HepG2 (cell line): ENCODE results near the gene ZNF414. TPM values are rescaled to one million over a fixed set of nuclear protein-coding genes. Genes with fewer than 3 reads are reported as not detected.

Experiments used
- ATAC-seq: fragments of 200-7000 bp; cut with Tn5 transposase; 3 replicates; pipeline ENCODE4 v1.9.1; 2020; ENCODE audit warnings: mild to moderate bottlenecking, moderate library complexity
- BruUV-seq: library from RNA; stranded (reverse); fragments of 400-500 nt; replicated peaks from 2 replicates; lab custom pipeline; 2021; lab: Mats Ljungman, UMichigan
- CTCF ChIA-PET: fragments of 300-600 bp; formaldehyde crosslinking; extraction: SDS; loops from one replicate; lab custom pipeline; 2021; ENCODE audit warnings: low total read pairs, inconsistent platforms, low intra/inter-chr PET ratio; lab: Yijun Ruan, JAX
- POLR2A ChIA-PET: fragments of 350-600 bp; sonication (Branson Sonifier 250); formaldehyde crosslinking; loops from one replicate; lab custom pipeline; 2020; ENCODE audit warnings: antibody characterized with exemption, inconsistent platforms; lab: Yijun Ruan, JAX
- DNase-seq: peaks from one replicate; pipeline ENCODE4 v3.0.0-alpha.2; 2015; ENCODE audit warnings: low spot score
- FAIRE-seq: peaks from 3 replicates; lab custom pipeline; 2011; peaks lifted over from hg19 to GRCh38; lab: Jason Lieb, UNC
- H2AFZ ChIP-seq: one replicate; pipeline ENCODE4 v1.6.1; 2011; ENCODE audit warnings: low read length, inconsistent platforms
- H3K27ac ChIP-seq: fragments of 300-600 bp; 3 replicates; pipeline ENCODE4 v1.8.0; 2011; ENCODE audit warnings: mixed run types, mild to moderate bottlenecking, mixed read lengths, low read length, inconsistent platforms; ENCODE audit not compliant: insufficient read depth; ENCODE audit errors: extremely low read length
- H3K27me3 ChIP-seq, 2 experiments: fragments of 200-600 bp in 1 of 2; 2 replicates in 1 of 2; 3 replicates in 1 of 2; pipeline versions ENCODE4 v1.6.0 to v1.8.0; 2011; ENCODE audit warnings: low read length in 2 of 2, mild to moderate bottlenecking in 2 of 2, moderate library complexity in 2 of 2, inconsistent platforms in 1 of 2; ENCODE audit not compliant: insufficient read depth in 2 of 2, control insufficient read depth in 1 of 2
- H3K36me3 ChIP-seq, 2 experiments: fragments of 200-600 bp in 1 of 2; replicated peaks in 1 of 2; 2 replicates in 1 of 2; 3 replicates in 1 of 2; pipeline versions ENCODE4 v1.5.1 to v1.8.0; 2011; ENCODE audit warnings: low read length in 2 of 2, inconsistent platforms in 1 of 2; ENCODE audit not compliant: insufficient read depth in 2 of 2, control insufficient read depth in 1 of 2
- H3K4me1 ChIP-seq: 2 replicates; pipeline ENCODE4 v1.5.1; 2012; ENCODE audit warnings: low read length, inconsistent platforms; ENCODE audit not compliant: insufficient read depth
- H3K4me2 ChIP-seq: 2 replicates; pipeline ENCODE4 v1.6.0; 2011; ENCODE audit warnings: low read depth, low read length, inconsistent platforms
- H3K4me3 ChIP-seq, 3 experiments: fragments of 200-600 bp in 1 of 3; sonication (generic), shearing (Covaris generic) in 1 of 3; replicated peaks in 1 of 3; 2 replicates each; pipeline ENCODE4 v1.5.1; 2011 to 2016; ENCODE audit warnings: low read length in 3 of 3, inconsistent platforms in 2 of 3, low read depth in 2 of 3, mild to moderate bottlenecking in 2 of 3, control low read depth in 1 of 3, mixed read lengths in 1 of 3; ENCODE audit not compliant: insufficient read depth in 1 of 3
- H3K79me2 ChIP-seq: one replicate; pipeline ENCODE4 v1.6.1; 2011; ENCODE audit warnings: low read length, inconsistent platforms; ENCODE audit not compliant: insufficient read depth
- H3K9ac ChIP-seq: 2 replicates; pipeline ENCODE4 v1.6.0; 2011; ENCODE audit warnings: mild to moderate bottlenecking, low read depth, low read length, inconsistent platforms; ENCODE audit not compliant: insufficient read depth
- H3K9me3 ChIP-seq: 2 replicates; pipeline ENCODE4 v1.5.1; 2012; ENCODE audit warnings: mild to moderate bottlenecking, low read length
- H4K20me1 ChIP-seq: 2 replicates; pipeline ENCODE4 v1.6.0; 2011; ENCODE audit warnings: inconsistent platforms, mild to moderate bottlenecking, low read length, moderate library complexity; ENCODE audit not compliant: insufficient read depth
- CHD2 ChIP-seq: IDR thresholded peaks from 2 replicates; pipeline ENCODE4 v1.6.1; 2011; ENCODE audit warnings: low read depth, low read length, improper control_type of control experiment
- DRAP1 ChIP-seq: IDR thresholded peaks from 2 replicates; pipeline ENCODE4 v1.6.1; 2016; ENCODE audit warnings: missing genetic modification reagents, missing compliant biosample characterization
- GATAD1 ChIP-seq: IDR thresholded peaks from 2 replicates; pipeline ENCODE4 v1.6.1; 2016; ENCODE audit warnings: missing genetic modification reagents, missing compliant biosample characterization
- MBD4 ChIP-seq: IDR thresholded peaks from 2 replicates; pipeline ENCODE4 v1.6.1; 2012; ENCODE audit warnings: low read length, inconsistent platforms, borderline replicate concordance
- MIXL1 ChIP-seq: IDR thresholded peaks from 2 replicates; pipeline ENCODE4 v1.6.1; 2016
- PLRG1 ChIP-seq: fragments of 450-650 bp; conservative IDR thresholded peaks from 2 replicates; pipeline ENCODE4 v1.6.1; 2016
- PRDM4 ChIP-seq: sonication (generic); formaldehyde crosslinking; IDR thresholded peaks from 2 replicates; pipeline ENCODE4 v1.9.0; 2021; ENCODE audit warnings: missing genetic modification reagents, borderline replicate concordance
- PTBP1 ChIP-seq: fragments of 200-400 bp; formaldehyde crosslinking; IDR thresholded peaks from 2 replicates; pipeline ENCODE4 v1.6.1; 2018; ENCODE audit warnings: low read length, low read depth; ENCODE audit not compliant: poor library complexity, severe bottlenecking
- RBM22 ChIP-seq: fragments of 200-400 bp; formaldehyde crosslinking; optimal IDR thresholded peaks from 2 replicates; pipeline ENCODE3; 2017; ENCODE audit warnings: mild to moderate bottlenecking, low read length, moderate library complexity
- SALL2 ChIP-seq: sonication (generic); formaldehyde crosslinking; IDR thresholded peaks from 2 replicates; pipeline ENCODE4 v1.8.1; 2023; ENCODE audit warnings: mild to moderate bottlenecking, missing genetic modification reagents, inconsistent platforms
- TEF ChIP-seq: sonication (generic); formaldehyde crosslinking; IDR thresholded peaks from 2 replicates; pipeline ENCODE4 v1.5.0; 2020; ENCODE audit warnings: missing genetic modification reagents
- ZC3H4 ChIP-seq: sonication (generic); formaldehyde crosslinking; IDR thresholded peaks from 2 replicates; pipeline ENCODE4 v1.4.0; 2020; ENCODE audit warnings: missing genetic modification reagents, borderline replicate concordance
- ZNF513 ChIP-seq: sonication (generic); formaldehyde crosslinking; conservative IDR thresholded peaks from 2 replicates; pipeline ENCODE4 v1.5.0; 2020; ENCODE audit warnings: missing genetic modification reagents
- WGBS: methylation state at CpG from one replicate; pipeline ENCODE4 v1.1.6; 2017; ENCODE audit warnings: low lambda C conversion rate; 5-methylcytosine and 5-hydroxymethylcytosine counted together
- in situ Hi-C: cut with HindIII; loops from 2 replicates; pipeline ENCODE4 v1.10.0; 2017; ENCODE audit warnings: low pct_unique_long_range_greater_than_20kb; ENCODE audit not compliant: extremely low pct_ligation_motif_present
- intact Hi-C: fragments of 100-400 bp; cut with micrococcal nuclease; formaldehyde crosslinking; loops from one replicate; pipeline ENCODE4 v1.10.0; 2022; ENCODE audit not compliant: unreplicated experiment
- polyA plus RNA-seq, 8 experiments: library from polyadenylated mRNA; depleted of rRNA in 3 of 8; stranded (reverse) in 7 of 8; unstranded in 1 of 8; fragments of >200 nt; fragmentation: Illumina TruSeq in 4 of 8; extraction: Trizol in 4 of 8; gene quantifications; 2 replicates each; pipeline versions ENCODE4 v1.2.1 to v1.2.3, GENCODE V29; 2011 to 2016; ENCODE audit warnings: low read depth in 4 of 8, missing spikeins in 1 of 8, mixed read lengths in 1 of 8; ENCODE audit not compliant: insufficient read depth in 1 of 8
- total RNA-seq, 5 experiments: library from RNA; depleted of rRNA; stranded (reverse); fragments of >200 nt; fragmentation: Illumina TruSeq; extraction: Trizol; gene quantifications; 2 replicates each; pipeline ENCODE4 v1.2.3, GENCODE V29; 2016; ENCODE audit warnings: low read depth in 1 of 5

ZNF414 gene
- total and polyA plus RNA-seq, 2 of the 13 experiments (the other 11 are each of a cell fraction or from before 2014, with no cell fraction given) = 2.5 to 4.0 TPM

GRCh38 chr19:8463365-8463764, 50.6 kb downstream of the ZNF414 start:
- Histone ChIP-seq H3K27ac (no peak overlapping the region), H3K36me3 (peaks cover 29 to 73% of the 10 kb centered on the region in 2 experiments), H4K20me1 (peaks cover 43% of the 10 kb centered on the region), H3K4me1 (peaks cover 25% of the 10 kb centered on the region), H3K4me3 (no peak overlapping the region), H3K27me3 (no peaks in the 10 kb centered on the region), H3K9ac (no peak overlapping the region), H3K79me2 (peaks cover 65% of the 10 kb centered on the region), H2AFZ (no peak overlapping the region), H3K9me3 (no peaks in the 10 kb centered on the region), H3K4me2 (no peak overlapping the region)
- ChIA-PET CTCF (no interaction called here), POLR2A (no interaction called here)
- in situ Hi-C loops (no loop called here), intact Hi-C loops (no loop called here)
- no peak for FAIRE-seq
- 98% methylated on average over 8 of the region's 8 CpGs for WGBS
- no peak for DNase-seq
- BruUV-seq = no TSS peak
- TF ChIP-seq CHD2 (no peak), RBM22 (peak; percentile 23), MBD4 (no peak)
- ATAC-seq = no peak

GRCh38 chr19:8462571-8462970, 51.4 kb downstream of the ZNF414 start:
- Histone ChIP-seq H3K27ac (no peak overlapping the region), H2AFZ (no peak overlapping the region), H3K4me2 (no peak overlapping the region), H3K9ac (no peak overlapping the region), H3K4me1 (peaks cover 33% of the 10 kb centered on the region), H3K27me3 (no peaks in the 10 kb centered on the region), H3K79me2 (peaks cover 72% of the 10 kb centered on the region), H4K20me1 (peaks cover 51% of the 10 kb centered on the region), H3K36me3 (peaks cover 31 to 74% of the 10 kb centered on the region in 2 experiments), H3K4me3 (no peak overlapping the region), H3K9me3 (no peaks in the 10 kb centered on the region)
- CTCF ChIA-PET = no interaction called here
- DNase-seq (no peak), ATAC-seq (no peak), FAIRE-seq (no peak)
- TF ChIP-seq GATAD1 (no peak), ZC3H4 (CRISPR knock-in tag) (no peak), PTBP1 (no peak), MIXL1 (CRISPR knock-in tag) (no peak), PRDM4 (CRISPR knock-in tag) (no peak), DRAP1 (CRISPR knock-in tag) (no peak), ZNF513 (CRISPR knock-in tag) (no peak), TEF (no peak), SALL2 (CRISPR knock-in tag) (no peak), PLRG1 (no peak)
- intact Hi-C loops (no loop called here), in situ Hi-C loops (no loop called here)
- WGBS = 96% methylated on average over 5 of the region's 5 CpGs
- no TSS peak for BruUV-seq
- POLR2A ChIA-PET = no interaction called here
